Keratinocyte (primary cell): ENCODE results near the gene PLXNA1. TPM values are rescaled to one million over a fixed set of nuclear protein-coding genes. Genes with fewer than 3 reads are reported as not detected.

Experiments
- DNase-seq: peaks from one replicate; pipeline ENCODE4 v3.0.0-alpha.2; 2011; ENCODE audit warnings: low read depth, missing footprints, low spot score
- FAIRE-seq: peaks from 2 replicates; lab custom pipeline; 2011; peaks lifted over from hg19 to GRCh38; lab: Jason Lieb, UNC
- H2AFZ ChIP-seq: 2 replicates; pipeline ENCODE4 v1.6.0; 2012; ENCODE audit warnings: low read length, control low read depth, inconsistent platforms; ENCODE audit not compliant: control insufficient read depth
- H3K27ac ChIP-seq: 2 replicates; pipeline ENCODE4 v1.5.1; 2011; ENCODE audit warnings: low read length; ENCODE audit not compliant: control insufficient read depth, insufficient read depth
- H3K27me3 ChIP-seq: 3 replicates; pipeline ENCODE4 v1.6.0; 2011; ENCODE audit warnings: low read length; ENCODE audit not compliant: control insufficient read depth, insufficient read depth; ENCODE audit errors: extremely low read depth
- H3K36me3 ChIP-seq, 2 experiments: 2 replicates in 1 of 2; 3 replicates in 1 of 2; pipeline ENCODE4 v1.5.1; 2011; ENCODE audit warnings: low read length in 2 of 2, mild to moderate bottlenecking in 1 of 2; ENCODE audit not compliant: control insufficient read depth in 2 of 2, insufficient read depth in 2 of 2; ENCODE audit errors: extremely low read depth in 1 of 2
- H3K4me1 ChIP-seq: 3 replicates; pipeline ENCODE4 v1.5.1; 2011; ENCODE audit warnings: low read length; ENCODE audit not compliant: control insufficient read depth, insufficient read depth; ENCODE audit errors: extremely low read depth
- H3K4me2 ChIP-seq: 3 replicates; pipeline ENCODE4 v1.6.0; 2011; ENCODE audit warnings: low read depth, low read length; ENCODE audit not compliant: control insufficient read depth, insufficient read depth; ENCODE audit errors: extremely low read depth
- H3K4me3 ChIP-seq, 3 experiments: fragments of 200-600 bp in 1 of 3; sonication (generic) in 1 of 3; 2 replicates in 2 of 3; 3 replicates in 1 of 3; pipeline ENCODE4 v1.5.1; 2011 to 2016; ENCODE audit warnings: low read length in 3 of 3, mild to moderate bottlenecking in 3 of 3, control low read depth in 2 of 3, inconsistent platforms in 1 of 3, low read depth in 1 of 3, mixed read lengths in 1 of 3, mixed run types in 1 of 3, moderate library complexity in 1 of 3; ENCODE audit not compliant: control insufficient read depth in 2 of 3, insufficient read depth in 2 of 3; ENCODE audit errors: extremely low read depth in 1 of 3
- H3K79me2 ChIP-seq: 2 replicates; pipeline ENCODE4 v1.6.0; 2012; ENCODE audit warnings: low read length; ENCODE audit not compliant: control insufficient read depth, insufficient read depth
- H3K9ac ChIP-seq: 3 replicates; pipeline ENCODE4 v1.6.0; 2011; ENCODE audit warnings: low read length; ENCODE audit not compliant: control insufficient read depth, insufficient read depth; ENCODE audit errors: extremely low read depth
- H3K9me1 ChIP-seq: 3 replicates; pipeline ENCODE4 v1.6.0; 2011; ENCODE audit warnings: low read length; ENCODE audit not compliant: control insufficient read depth, insufficient read depth; ENCODE audit errors: extremely low read depth
- H3K9me3 ChIP-seq: 2 replicates; pipeline ENCODE4 v1.5.1; 2012; ENCODE audit warnings: low read depth, low read length; ENCODE audit not compliant: control insufficient read depth
- H4K20me1 ChIP-seq: 3 replicates; pipeline ENCODE4 v1.6.0; 2011; ENCODE audit warnings: low read length; ENCODE audit not compliant: control insufficient read depth, insufficient read depth; ENCODE audit errors: extremely low read depth
- CTCF ChIP-seq, 3 experiments: IDR thresholded peaks in 1 of 3; conservative IDR thresholded peaks in 1 of 3; optimal IDR thresholded peaks in 1 of 3; 2 replicates in 2 of 3; 3 replicates in 1 of 3; pipeline versions ENCODE3 to v1.5.1; 2011; ENCODE audit warnings: low read length in 3 of 3, mild to moderate bottlenecking in 3 of 3, moderate library complexity in 2 of 3, control low read depth in 1 of 3, inconsistent platforms in 1 of 3; ENCODE audit not compliant: insufficient read depth in 2 of 3; ENCODE audit errors: extremely low read depth in 1 of 3
- EZH2 ChIP-seq: IDR thresholded peaks from one replicate; pipeline ENCODE4 v1.6.1; 2012; ENCODE audit warnings: inconsistent platforms, mild to moderate bottlenecking, low read length, moderate library complexity
- dilution Hi-C: fragments of 300-500 bp; cut with MboI; formaldehyde crosslinking; loops from one replicate; pipeline ENCODE4 v1.7.0; 2020; ENCODE audit warnings: low sequenced_read_pairs; ENCODE audit not compliant: extremely low pct_ligation_motif_present
- polyA plus RNA-seq, 5 experiments: library from polyadenylated mRNA; depleted of rRNA in 3 of 5; stranded (reverse) in 3 of 5; stranded (forward) in 1 of 5; unstranded in 1 of 5; fragments of >200 nt; gene quantifications; 1 replicate in 1 of 5; 2 replicates in 3 of 5; 3 replicates in 1 of 5; pipeline versions ENCODE4 v1.2.1 to v1.2.3, GENCODE V29; 2011 to 2012; ENCODE audit warnings: missing spikeins in 2 of 5, low read depth in 1 of 5, low replicate concordance in 1 of 5

Gene PLXNA1
- polyA plus RNA-seq, 1 donor (not counting 4 experiments of a cell fraction or from before 2014, with no cell fraction given): 38.4 TPM

GRCh38 chr3:126983276-126983652 is 349 bp downstream of the PLXNA1 start:
- no peak for FAIRE-seq
- peaks cover 29% of the 10 kb centered on the region for H3K4me1 ChIP-seq

GRCh38 chr3:126983653-126984390 is 907 bp downstream of the PLXNA1 start:
- Histone ChIP-seq H3K27me3 (no peaks in the 10 kb centered on the region), H3K9me1 (no peaks in the 10 kb centered on the region), H3K9ac (peak overlapping the region; percentile 76), H3K4me2 (peak overlapping the region; percentile 71), H2AFZ (no peak overlapping the region), H3K79me2 (peaks cover 54% of the 10 kb centered on the region), H3K4me3 (peak overlapping the region; percentile 73 to 89 (median 79)), H3K9me3 (no peaks in the 10 kb centered on the region), H3K4me1 (peaks cover 29% of the 10 kb centered on the region), H3K36me3 (peaks cover 1 to 15% of the 10 kb centered on the region in 2 experiments), H4K20me1 (peaks cover 37% of the 10 kb centered on the region), H3K27ac (peak overlapping the region; percentile 20)
- dilution Hi-C loops: no loop called here
- FAIRE-seq: no peak
- DNase-seq: no peak
- TF ChIP-seq EZH2: no peak
- TF ChIP-seq CTCF (optimal IDR thresholded peaks at IDR 0.05 in 1 of 3, IDR thresholded peaks at IDR 0.05 in 1 of 3, conservative IDR thresholded peaks at IDR 0.05 in 1 of 3; ENCODE audit: extremely low read depth in 1 of 3, insufficient read depth in 2 of 3, low read length in 3 of 3): no peak

More at GRCh38 chr3:126983276-126983652, 349 bp downstream of the PLXNA1 start:
- peak overlapping the region; percentile 73 to 89 (median 79) for H3K4me3 ChIP-seq
- H3K4me2 ChIP-seq: no peak overlapping the region
- TF ChIP-seq EZH2 (no peak), CTCF (optimal IDR thresholded peaks at IDR 0.05 in 1 of 3, IDR thresholded peaks at IDR 0.05 in 1 of 3, conservative IDR thresholded peaks at IDR 0.05 in 1 of 3; ENCODE audit: extremely low read depth in 1 of 3, insufficient read depth in 2 of 3, low read length in 3 of 3) (no peak)
- H3K79me2 ChIP-seq: peaks cover 48% of the 10 kb centered on the region
- H2AFZ ChIP-seq: no peak overlapping the region
- dilution Hi-C loops: no loop called here
- peak overlapping the region; percentile 76 for H3K9ac ChIP-seq
- H3K9me3 ChIP-seq: no peaks in the 10 kb centered on the region
- H3K9me1 ChIP-seq: no peaks in the 10 kb centered on the region
- no peak overlapping the region for H3K27ac ChIP-seq
- H4K20me1 ChIP-seq: peaks cover 37% of the 10 kb centered on the region
- no peaks in the 10 kb centered on the region for H3K27me3 ChIP-seq
- H3K36me3 ChIP-seq: peaks cover 1 to 10% of the 10 kb centered on the region in 2 experiments
- DNase-seq: no peak
